Measurements from ENCODE around the gene RAET1L. TPM values are rescaled to one million over a fixed set of nuclear protein-coding genes. Genes with fewer than 3 reads are reported as not detected.

Gene RAET1L
- total and polyA plus RNA-seq, 2 experiments from 2014 or later = not detected

DNA sequence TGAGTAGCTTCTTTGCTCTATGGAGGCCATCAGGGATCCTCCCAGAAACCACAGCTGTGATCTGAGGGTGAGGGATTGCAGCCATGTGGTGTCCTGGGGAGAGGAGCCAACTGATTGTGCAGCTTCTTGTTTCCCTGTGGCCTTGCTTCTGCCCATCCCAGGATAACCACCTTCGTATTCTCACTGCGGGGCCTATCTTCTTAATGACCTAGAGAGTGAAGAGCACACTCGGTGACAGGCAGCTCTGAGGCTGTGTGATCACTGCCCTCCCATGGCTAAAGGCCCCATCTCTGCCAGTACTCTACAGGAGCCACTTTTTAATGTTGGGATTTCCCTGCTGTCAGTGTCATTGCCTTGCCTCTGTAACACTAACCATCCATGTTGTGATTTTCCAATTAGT lies 5.3 kb upstream of the RAET1L start:
- H3F3A ChIP-seq (replicated peaks; ENCODE audit: low read depth) = no peaks in the 10 kb centered on the region
- Mint-ChIP-seq H3K4me3 (no peak overlapping the region), H3K36me3 (ENCODE audit: low read depth) (no peaks in the 10 kb centered on the region), H3K9me3 (no peaks in the 10 kb centered on the region), H3K4me1 (peaks cover 9% of the 10 kb centered on the region; the same call in 2 of the 3 replicates), H3K27ac (no peak overlapping the region), H3K27me3 (ENCODE audit: insufficient read depth, low read depth, poor library complexity) (peaks cover 27% of the 10 kb centered on the region)
- TF ChIP-seq EZH2 (IDR thresholded peaks at IDR 0.05; ENCODE audit: low read depth, unreplicated experiment) (no peak), NANOG (IDR thresholded peaks at IDR 0.05; ENCODE audit: borderline replicate concordance) (no peak), POLR2AphosphoS5 (IDR thresholded peaks at IDR 0.05; ENCODE audit: low read depth) (no peak), ZNF114 (CRISPR knock-in tag; IDR thresholded peaks at IDR 0.05) (no peak), ZNF331 (CRISPR knock-in tag; IDR thresholded peaks at IDR 0.05; ENCODE audit: low read depth) (no peak), JUNB (IDR thresholded peaks at IDR 0.05; ENCODE audit: unreplicated experiment) (no peak), STAT1 (IDR thresholded peaks at IDR 0.05; ENCODE audit: unreplicated experiment) (no peak), EZH2phosphoT487 (IDR thresholded peaks at IDR 0.05; ENCODE audit: unreplicated experiment) (no peak), CREB1 (CRISPR knock-in tag; IDR thresholded peaks at IDR 0.05; ENCODE audit: low read depth) (no peak)
- TF ChIP-seq, protein P1, sequence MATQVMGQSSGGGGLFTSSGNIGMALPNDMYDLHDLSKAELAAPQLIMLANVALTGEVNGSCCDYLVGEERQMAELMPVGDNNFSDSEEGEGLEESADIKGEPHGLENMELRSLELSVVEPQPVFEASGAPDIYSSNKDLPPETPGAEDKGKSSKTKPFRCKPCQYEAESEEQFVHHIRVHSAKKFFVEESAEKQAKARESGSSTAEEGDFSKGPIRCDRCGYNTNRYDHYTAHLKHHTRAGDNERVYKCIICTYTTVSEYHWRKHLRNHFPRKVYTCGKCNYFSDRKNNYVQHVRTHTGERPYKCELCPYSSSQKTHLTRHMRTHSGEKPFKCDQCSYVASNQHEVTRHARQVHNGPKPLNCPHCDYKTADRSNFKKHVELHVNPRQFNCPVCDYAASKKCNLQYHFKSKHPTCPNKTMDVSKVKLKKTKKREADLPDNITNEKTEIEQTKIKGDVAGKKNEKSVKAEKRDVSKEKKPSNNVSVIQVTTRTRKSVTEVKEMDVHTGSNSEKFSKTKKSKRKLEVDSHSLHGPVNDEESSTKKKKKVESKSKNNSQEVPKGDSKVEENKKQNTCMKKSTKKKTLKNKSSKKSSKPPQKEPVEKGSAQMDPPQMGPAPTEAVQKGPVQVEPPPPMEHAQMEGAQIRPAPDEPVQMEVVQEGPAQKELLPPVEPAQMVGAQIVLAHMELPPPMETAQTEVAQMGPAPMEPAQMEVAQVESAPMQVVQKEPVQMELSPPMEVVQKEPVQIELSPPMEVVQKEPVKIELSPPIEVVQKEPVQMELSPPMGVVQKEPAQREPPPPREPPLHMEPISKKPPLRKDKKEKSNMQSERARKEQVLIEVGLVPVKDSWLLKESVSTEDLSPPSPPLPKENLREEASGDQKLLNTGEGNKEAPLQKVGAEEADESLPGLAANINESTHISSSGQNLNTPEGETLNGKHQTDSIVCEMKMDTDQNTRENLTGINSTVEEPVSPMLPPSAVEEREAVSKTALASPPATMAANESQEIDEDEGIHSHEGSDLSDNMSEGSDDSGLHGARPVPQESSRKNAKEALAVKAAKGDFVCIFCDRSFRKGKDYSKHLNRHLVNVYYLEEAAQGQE (IDR thresholded peaks at IDR 0.05; ENCODE audit: unreplicated experiment) = no peak
- TF ChIP-seq, protein P2, sequence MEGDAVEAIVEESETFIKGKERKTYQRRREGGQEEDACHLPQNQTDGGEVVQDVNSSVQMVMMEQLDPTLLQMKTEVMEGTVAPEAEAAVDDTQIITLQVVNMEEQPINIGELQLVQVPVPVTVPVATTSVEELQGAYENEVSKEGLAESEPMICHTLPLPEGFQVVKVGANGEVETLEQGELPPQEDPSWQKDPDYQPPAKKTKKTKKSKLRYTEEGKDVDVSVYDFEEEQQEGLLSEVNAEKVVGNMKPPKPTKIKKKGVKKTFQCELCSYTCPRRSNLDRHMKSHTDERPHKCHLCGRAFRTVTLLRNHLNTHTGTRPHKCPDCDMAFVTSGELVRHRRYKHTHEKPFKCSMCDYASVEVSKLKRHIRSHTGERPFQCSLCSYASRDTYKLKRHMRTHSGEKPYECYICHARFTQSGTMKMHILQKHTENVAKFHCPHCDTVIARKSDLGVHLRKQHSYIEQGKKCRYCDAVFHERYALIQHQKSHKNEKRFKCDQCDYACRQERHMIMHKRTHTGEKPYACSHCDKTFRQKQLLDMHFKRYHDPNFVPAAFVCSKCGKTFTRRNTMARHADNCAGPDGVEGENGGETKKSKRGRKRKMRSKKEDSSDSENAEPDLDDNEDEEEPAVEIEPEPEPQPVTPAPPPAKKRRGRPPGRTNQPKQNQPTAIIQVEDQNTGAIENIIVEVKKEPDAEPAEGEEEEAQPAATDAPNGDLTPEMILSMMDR (conservative IDR thresholded peaks at IDR 0.05; ENCODE audit: low read depth in 2 of 2) = no peak
- TF ChIP-seq, protein P3, sequence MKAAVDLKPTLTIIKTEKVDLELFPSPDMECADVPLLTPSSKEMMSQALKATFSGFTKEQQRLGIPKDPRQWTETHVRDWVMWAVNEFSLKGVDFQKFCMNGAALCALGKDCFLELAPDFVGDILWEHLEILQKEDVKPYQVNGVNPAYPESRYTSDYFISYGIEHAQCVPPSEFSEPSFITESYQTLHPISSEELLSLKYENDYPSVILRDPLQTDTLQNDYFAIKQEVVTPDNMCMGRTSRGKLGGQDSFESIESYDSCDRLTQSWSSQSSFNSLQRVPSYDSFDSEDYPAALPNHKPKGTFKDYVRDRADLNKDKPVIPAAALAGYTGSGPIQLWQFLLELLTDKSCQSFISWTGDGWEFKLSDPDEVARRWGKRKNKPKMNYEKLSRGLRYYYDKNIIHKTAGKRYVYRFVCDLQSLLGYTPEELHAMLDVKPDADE (IDR thresholded peaks at IDR 0.05) = no peak
- TF ChIP-seq, protein P4, sequence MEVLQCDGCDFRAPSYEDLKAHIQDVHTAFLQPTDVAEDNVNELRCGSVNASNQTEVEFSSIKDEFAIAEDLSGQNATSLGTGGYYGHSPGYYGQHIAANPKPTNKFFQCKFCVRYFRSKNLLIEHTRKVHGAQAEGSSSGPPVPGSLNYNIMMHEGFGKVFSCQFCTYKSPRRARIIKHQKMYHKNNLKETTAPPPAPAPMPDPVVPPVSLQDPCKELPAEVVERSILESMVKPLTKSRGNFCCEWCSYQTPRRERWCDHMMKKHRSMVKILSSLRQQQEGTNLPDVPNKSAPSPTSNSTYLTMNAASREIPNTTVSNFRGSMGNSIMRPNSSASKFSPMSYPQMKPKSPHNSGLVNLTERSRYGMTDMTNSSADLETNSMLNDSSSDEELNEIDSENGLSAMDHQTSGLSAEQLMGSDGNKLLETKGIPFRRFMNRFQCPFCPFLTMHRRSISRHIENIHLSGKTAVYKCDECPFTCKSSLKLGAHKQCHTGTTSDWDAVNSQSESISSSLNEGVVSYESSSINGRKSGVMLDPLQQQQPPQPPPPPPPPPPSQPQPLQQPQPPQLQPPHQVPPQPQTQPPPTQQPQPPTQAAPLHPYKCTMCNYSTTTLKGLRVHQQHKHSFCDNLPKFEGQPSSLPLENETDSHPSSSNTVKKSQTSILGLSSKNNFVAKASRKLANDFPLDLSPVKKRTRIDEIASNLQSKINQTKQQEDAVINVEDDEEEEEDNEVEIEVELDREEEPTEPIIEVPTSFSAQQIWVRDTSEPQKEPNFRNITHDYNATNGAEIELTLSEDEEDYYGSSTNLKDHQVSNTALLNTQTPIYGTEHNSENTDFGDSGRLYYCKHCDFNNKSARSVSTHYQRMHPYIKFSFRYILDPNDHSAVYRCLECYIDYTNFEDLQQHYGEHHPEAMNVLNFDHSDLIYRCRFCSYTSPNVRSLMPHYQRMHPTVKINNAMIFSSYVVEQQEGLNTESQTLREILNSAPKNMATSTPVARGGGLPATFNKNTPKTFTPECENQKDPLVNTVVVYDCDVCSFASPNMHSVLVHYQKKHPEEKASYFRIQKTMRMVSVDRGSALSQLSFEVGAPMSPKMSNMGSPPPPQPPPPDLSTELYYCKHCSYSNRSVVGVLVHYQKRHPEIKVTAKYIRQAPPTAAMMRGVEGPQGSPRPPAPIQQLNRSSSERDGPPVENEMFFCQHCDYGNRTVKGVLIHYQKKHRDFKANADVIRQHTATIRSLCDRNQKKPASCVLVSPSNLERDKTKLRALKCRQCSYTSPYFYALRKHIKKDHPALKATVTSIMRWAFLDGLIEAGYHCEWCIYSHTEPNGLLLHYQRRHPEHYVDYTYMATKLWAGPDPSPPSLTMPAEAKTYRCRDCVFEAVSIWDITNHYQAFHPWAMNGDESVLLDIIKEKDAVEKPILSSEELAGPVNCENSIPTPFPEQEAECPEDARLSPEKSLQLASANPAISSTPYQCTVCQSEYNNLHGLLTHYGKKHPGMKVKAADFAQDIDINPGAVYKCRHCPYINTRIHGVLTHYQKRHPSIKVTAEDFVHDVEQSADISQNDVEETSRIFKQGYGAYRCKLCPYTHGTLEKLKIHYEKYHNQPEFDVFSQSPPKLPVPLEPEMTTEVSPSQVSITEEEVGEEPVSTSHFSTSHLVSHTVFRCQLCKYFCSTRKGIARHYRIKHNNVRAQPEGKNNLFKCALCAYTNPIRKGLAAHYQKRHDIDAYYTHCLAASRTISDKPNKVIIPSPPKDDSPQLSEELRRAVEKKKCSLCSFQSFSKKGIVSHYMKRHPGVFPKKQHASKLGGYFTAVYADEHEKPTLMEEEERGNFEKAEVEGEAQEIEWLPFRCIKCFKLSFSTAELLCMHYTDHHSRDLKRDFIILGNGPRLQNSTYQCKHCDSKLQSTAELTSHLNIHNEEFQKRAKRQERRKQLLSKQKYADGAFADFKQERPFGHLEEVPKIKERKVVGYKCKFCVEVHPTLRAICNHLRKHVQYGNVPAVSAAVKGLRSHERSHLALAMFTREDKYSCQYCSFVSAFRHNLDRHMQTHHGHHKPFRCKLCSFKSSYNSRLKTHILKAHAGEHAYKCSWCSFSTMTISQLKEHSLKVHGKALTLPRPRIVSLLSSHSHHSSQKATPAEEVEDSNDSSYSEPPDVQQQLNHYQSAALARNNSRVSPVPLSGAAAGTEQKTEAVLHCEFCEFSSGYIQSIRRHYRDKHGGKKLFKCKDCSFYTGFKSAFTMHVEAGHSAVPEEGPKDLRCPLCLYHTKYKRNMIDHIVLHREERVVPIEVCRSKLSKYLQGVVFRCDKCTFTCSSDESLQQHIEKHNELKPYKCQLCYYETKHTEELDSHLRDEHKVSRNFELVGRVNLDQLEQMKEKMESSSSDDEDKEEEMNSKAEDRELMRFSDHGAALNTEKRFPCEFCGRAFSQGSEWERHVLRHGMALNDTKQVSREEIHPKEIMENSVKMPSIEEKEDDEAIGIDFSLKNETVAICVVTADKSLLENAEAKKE (CRISPR knock-in tag; IDR thresholded peaks at IDR 0.05) = no peak
- H3K36me3 ChIP-seq (ENCODE audit: insufficient read depth) = no peaks in the 10 kb centered on the region
- no peak overlapping the region for H3K27ac ChIP-seq (ENCODE audit: low read depth)
- no peak overlapping the region for H3K4me3 ChIP-seq
- H3K79me2 ChIP-seq (replicated peaks; ENCODE audit: insufficient read depth) = no peaks in the 10 kb centered on the region
- H4K20me1 ChIP-seq (replicated peaks; ENCODE audit: insufficient read depth) = no peaks in the 10 kb centered on the region
- DNase-seq (ENCODE audit: low spot score) (no peak), ATAC-seq (no peak)
- H3K4me1 ChIP-seq (ENCODE audit: insufficient read depth) = peaks cover 6% of the 10 kb centered on the region
- H3K27me3 ChIP-seq (ENCODE audit: insufficient read depth) = peaks cover 67% of the 10 kb centered on the region
- H3K9me2 ChIP-seq (ENCODE audit: insufficient read depth) = no peaks in the 10 kb centered on the region
- H3K4me2 ChIP-seq = no peak overlapping the region
- H2AFZ ChIP-seq = no peak overlapping the region

All from GM23338 (cell line).